Measurements from ENCODE around the gene ATP4B.

- no peak for TF ChIP-seq PRDM4 (tag by site-specific recombination; IDR thresholded peaks at IDR 0.05)
- no peak for TF ChIP-seq EGR2 (tag by site-specific recombination; IDR thresholded peaks at IDR 0.05; ENCODE audit: low read depth)
- TF ChIP-seq CTCF (tag by site-specific recombination; IDR thresholded peaks at IDR 0.05), result no peak
- TF ChIP-seq TRIM28 (IDR thresholded peaks at IDR 0.05; ENCODE audit: borderline replicate concordance, low read length), result no peak
- no peak for TF ChIP-seq KLF9 (tag by site-specific recombination; IDR thresholded peaks at IDR 0.05; ENCODE audit: low read depth)
- no peak for TF ChIP-seq HOXA7 (CRISPR knock-in tag; IDR thresholded peaks at IDR 0.05; ENCODE audit: borderline replicate concordance)
- TF ChIP-seq KLF17 (tag by site-specific recombination; IDR thresholded peaks at IDR 0.05), result no peak
Measured at GRCh38 chr13:113631341-113632095, 26.5 kb downstream of the ATP4B start.
